Measurements from ENCODE around the gene CBX7. TPM values are rescaled to one million over a fixed set of nuclear protein-coding genes. Genes with fewer than 3 reads are reported as not detected.
"Not testable (repeated sequence)": the region's sequence is repeated elsewhere in the genome, so short reads cannot be mapped to it uniquely, and the experiment has no call there.

The CBX7 gene
- total RNA-seq, 1 donor from 2014 or later, result 5.9 TPM

DNA sequence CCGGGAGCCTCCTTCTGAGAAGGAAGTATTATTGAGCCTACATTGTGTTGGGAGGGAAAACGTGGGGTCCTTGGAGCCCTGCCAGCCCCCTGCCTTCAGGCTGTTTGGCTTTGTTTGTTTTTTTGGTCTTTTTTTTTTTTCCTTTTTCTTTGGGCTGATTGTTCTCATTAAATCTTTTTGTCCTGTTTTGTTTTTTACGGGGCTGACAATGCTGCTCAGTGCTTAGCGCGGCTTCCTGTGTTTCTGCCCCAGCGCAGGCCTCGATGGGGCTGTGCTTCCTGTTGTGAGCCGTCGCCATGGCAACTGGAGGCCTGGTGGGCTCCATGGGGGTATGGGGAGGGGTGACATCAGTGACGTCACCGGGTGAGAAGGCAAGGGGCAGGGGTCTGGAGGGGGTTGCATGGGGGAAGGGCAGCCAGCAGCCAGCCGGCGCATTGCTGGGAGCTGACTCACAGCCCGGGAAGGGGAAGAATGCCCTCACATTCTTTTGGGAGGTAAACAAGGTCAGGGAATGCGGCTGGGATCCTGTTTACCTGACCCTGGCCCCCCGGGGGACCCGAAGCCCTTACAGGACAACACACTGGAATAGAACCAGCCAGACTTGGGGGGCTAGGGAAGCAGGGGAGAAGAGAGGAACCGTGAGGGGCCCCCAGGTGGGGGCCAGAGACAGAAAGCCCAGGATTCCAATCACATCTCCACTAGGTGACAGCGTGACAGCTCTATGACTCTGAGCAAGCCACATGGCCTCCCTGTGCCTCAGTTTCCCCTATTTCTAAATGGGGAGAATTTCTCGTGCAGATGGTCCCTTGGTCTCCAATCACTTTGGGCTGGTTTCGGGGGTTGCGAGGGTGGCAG lies 22.2 kb upstream of the CBX7 start:
- peak overlapping the region; percentile 58 for H3K4me3 Mint-ChIP-seq (ENCODE audit: unreplicated experiment)
- H3K27ac Mint-ChIP-seq (ENCODE audit: unreplicated experiment), result peak overlapping the region; percentile 69
- TF ChIP-seq, protein P1, sequence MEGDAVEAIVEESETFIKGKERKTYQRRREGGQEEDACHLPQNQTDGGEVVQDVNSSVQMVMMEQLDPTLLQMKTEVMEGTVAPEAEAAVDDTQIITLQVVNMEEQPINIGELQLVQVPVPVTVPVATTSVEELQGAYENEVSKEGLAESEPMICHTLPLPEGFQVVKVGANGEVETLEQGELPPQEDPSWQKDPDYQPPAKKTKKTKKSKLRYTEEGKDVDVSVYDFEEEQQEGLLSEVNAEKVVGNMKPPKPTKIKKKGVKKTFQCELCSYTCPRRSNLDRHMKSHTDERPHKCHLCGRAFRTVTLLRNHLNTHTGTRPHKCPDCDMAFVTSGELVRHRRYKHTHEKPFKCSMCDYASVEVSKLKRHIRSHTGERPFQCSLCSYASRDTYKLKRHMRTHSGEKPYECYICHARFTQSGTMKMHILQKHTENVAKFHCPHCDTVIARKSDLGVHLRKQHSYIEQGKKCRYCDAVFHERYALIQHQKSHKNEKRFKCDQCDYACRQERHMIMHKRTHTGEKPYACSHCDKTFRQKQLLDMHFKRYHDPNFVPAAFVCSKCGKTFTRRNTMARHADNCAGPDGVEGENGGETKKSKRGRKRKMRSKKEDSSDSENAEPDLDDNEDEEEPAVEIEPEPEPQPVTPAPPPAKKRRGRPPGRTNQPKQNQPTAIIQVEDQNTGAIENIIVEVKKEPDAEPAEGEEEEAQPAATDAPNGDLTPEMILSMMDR (IDR thresholded peaks at IDR 0.05; ENCODE audit: partially characterized antibody, unreplicated experiment), result no peak
- H3K36me3 Mint-ChIP-seq (ENCODE audit: unreplicated experiment), result no peaks in the 10 kb centered on the region
- peaks cover 9% of the 10 kb centered on the region for H3K9me3 Mint-ChIP-seq (ENCODE audit: unreplicated experiment)
- H3K27me3 Mint-ChIP-seq (ENCODE audit: unreplicated experiment), result peaks cover 11% of the 10 kb centered on the region
- peak; percentile 80 for DNase-seq
- peaks cover 27% of the 10 kb centered on the region for H3K4me1 Mint-ChIP-seq (ENCODE audit: low read depth, unreplicated experiment)

DNA sequence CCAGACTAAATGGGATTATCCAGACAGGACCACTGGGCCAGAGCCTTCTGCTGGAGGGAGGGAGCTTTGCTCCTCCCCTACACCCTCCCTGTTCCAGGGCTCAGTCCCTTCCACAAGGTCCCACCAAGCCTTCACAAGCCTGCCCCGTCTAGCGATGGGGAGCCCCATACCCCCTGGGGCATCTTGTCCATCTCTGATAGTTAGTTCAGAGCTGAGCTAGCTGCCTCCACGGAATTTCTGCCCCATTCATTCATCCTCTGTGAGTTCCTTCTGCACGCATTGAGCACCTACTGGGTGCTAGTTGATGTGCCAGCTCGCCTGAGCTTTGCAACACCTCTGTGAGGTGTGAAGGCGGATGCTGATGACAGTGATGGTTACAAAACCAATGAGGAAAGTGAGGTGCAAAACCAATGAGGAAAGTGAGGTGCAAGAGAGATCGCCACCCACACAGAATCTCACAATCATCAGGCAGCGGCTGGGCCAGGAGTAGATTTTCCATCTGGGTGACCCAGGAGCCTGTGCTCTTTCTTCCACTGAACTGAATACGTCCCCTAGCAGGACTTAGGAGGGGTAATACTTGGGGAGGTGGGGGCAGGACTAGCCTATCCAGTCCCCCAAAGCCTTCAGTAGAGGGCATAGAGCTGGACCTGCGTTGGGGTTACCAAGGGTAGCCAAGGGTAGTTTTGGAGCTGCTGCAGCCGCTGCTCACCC lies 21.5 kb upstream of the CBX7 start:
- H3K27me3 Mint-ChIP-seq (ENCODE audit: unreplicated experiment), result peaks cover 10% of the 10 kb centered on the region
- no peaks in the 10 kb centered on the region for H3K36me3 Mint-ChIP-seq (ENCODE audit: unreplicated experiment)
- no peak for DNase-seq
- peaks cover 23% of the 10 kb centered on the region for H3K4me1 Mint-ChIP-seq (ENCODE audit: low read depth, unreplicated experiment)
- peaks cover 6% of the 10 kb centered on the region for H3K9me3 Mint-ChIP-seq (ENCODE audit: unreplicated experiment)
- TF ChIP-seq, protein P1 (IDR thresholded peaks at IDR 0.05; ENCODE audit: partially characterized antibody, unreplicated experiment), result no peak
- no peak overlapping the region for H3K4me3 Mint-ChIP-seq (ENCODE audit: unreplicated experiment)
- no peak overlapping the region for H3K27ac Mint-ChIP-seq (ENCODE audit: unreplicated experiment)

DNA sequence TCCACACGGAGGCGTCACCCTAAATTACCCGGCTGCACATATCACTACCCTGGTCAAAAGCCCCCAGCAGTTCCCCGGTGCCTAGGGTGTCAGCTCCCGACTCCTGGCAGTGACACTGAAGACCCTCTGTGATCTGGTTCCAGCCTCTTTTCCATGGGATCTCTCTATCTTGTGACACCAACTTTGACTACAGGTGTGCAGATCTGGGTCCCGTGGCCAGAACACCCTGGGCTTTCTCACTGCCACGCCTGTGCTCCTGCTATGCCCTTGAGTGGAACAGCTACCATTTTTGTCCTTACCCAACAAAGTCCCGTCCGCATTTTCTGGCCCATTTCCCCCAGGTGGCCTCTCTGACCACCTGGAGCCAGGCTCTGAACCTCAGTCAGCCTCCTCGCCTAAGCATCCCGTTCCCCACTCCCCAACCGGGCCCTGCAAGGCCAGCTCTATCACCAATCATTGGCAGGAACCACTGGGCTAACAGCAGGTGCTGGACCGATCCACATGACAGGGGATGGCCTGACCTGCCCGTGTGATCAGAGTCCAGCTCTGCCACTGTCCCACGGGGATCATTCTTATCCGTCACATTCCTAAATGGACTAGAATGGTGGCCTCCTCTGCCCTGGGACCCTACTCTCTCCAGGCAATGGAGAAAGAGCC lies 20.7 kb upstream of the CBX7 start:
- Mint-ChIP-seq H3K27me3 (ENCODE audit: unreplicated experiment) (peaks cover 7% of the 10 kb centered on the region), H3K9me3 (ENCODE audit: unreplicated experiment) (peaks cover 5% of the 10 kb centered on the region), H3K36me3 (ENCODE audit: unreplicated experiment) (no peaks in the 10 kb centered on the region), H3K27ac (ENCODE audit: unreplicated experiment) (no peak overlapping the region), H3K4me1 (ENCODE audit: low read depth, unreplicated experiment) (peaks cover 23% of the 10 kb centered on the region), H3K4me3 (ENCODE audit: unreplicated experiment) (no peak overlapping the region)
- TF ChIP-seq, protein P1 (IDR thresholded peaks at IDR 0.05; ENCODE audit: partially characterized antibody, unreplicated experiment), result no peak
- no peak for DNase-seq

- H3K36me3 Mint-ChIP-seq (ENCODE audit: unreplicated experiment); H3K4me3 Mint-ChIP-seq (ENCODE audit: unreplicated experiment); DNase-seq; H3K9me3 Mint-ChIP-seq (ENCODE audit: unreplicated experiment); H3K27ac Mint-ChIP-seq (ENCODE audit: unreplicated experiment); H3K27me3 Mint-ChIP-seq (ENCODE audit: unreplicated experiment): not testable (repeated sequence)
- peaks cover 21% of the 10 kb centered on the region for H3K4me1 Mint-ChIP-seq (ENCODE audit: low read depth, unreplicated experiment)
Measured at GRCh38 chr22:39172265-39173049, 20.0 kb upstream of the CBX7 start.

Data from glutamatergic neuron (in vitro differentiated cells).